GM12878 (cell line): Measurements from ENCODE around the gene KLHL2. TPM values are rescaled to one million over a fixed set of nuclear protein-coding genes. Genes with fewer than 3 reads are reported as not detected.

ENCODE experiments used
- ATAC-seq: fragments of 200-7000 bp; cut with Tn5 transposase; 3 replicates; pipeline ENCODE4 v1.9.1; 2020; ENCODE audit warnings: mild to moderate bottlenecking, moderate library complexity
- BruUV-seq: library from RNA; stranded (reverse); fragments of 400-500 nt; replicated peaks from 2 replicates; lab custom pipeline; 2021; lab: Mats Ljungman, UMichigan
- CTCF ChIA-PET: fragments of 300-600 bp; sonication (Branson Sonifier 250); formaldehyde crosslinking; extraction: SDS; loops from one replicate; lab custom pipeline; 2021; ENCODE audit warnings: inconsistent platforms; lab: Yijun Ruan, JAX
- POLR2A ChIA-PET: fragments of 350-600 bp; formaldehyde crosslinking; extraction: SDS; loops from one replicate; lab custom pipeline; 2021; ENCODE audit warnings: inconsistent platforms; lab: Charles Lee
- RAD21 ChIA-PET: fragments of 300-600 bp; sonication (Branson Sonifier 250); formaldehyde crosslinking; loops from one replicate; lab custom pipeline; 2023; ENCODE audit warnings: antibody characterized with exemption; ENCODE audit not compliant: unreplicated experiment; lab: Charles Lee
- SMC1A ChIA-PET: fragments of 300-600 bp; sonication (Branson Sonifier 250); formaldehyde crosslinking; loops from one replicate; lab custom pipeline; 2023; ENCODE audit not compliant: unreplicated experiment, uncharacterized antibody; lab: Charles Lee
- DNase-seq: peaks from one replicate; pipeline ENCODE4 v3.0.0-alpha.2; 2011; ENCODE audit warnings: low read depth, low spot score
- FAIRE-seq: peaks from 3 replicates; lab custom pipeline; 2011; peaks lifted over from hg19 to GRCh38; lab: Jason Lieb, UNC
- H2AFZ ChIP-seq: 2 replicates; pipeline ENCODE4 v1.6.0; 2011; ENCODE audit warnings: low read depth, low read length, control low read depth; ENCODE audit not compliant: control insufficient read depth
- H3K27ac ChIP-seq: 2 replicates; pipeline ENCODE4 v1.5.1; 2011; ENCODE audit warnings: control low read depth; ENCODE audit not compliant: control insufficient read depth, insufficient read depth
- H3K27me3 ChIP-seq, 2 experiments: replicated peaks in 1 of 2; 2 replicates each; pipeline versions ENCODE4 v1.6.0 to v1.6.1; 2011; ENCODE audit warnings: low read length in 1 of 2; ENCODE audit not compliant: control insufficient read depth in 2 of 2, insufficient read depth in 2 of 2
- H3K36me3 ChIP-seq, 2 experiments: 2 replicates each; pipeline ENCODE4 v1.5.1; 2011; ENCODE audit warnings: low read length in 1 of 2; ENCODE audit not compliant: control insufficient read depth in 2 of 2, insufficient read depth in 2 of 2
- H3K4me1 ChIP-seq: 2 replicates; pipeline ENCODE4 v1.6.1; 2011; ENCODE audit warnings: mild to moderate bottlenecking, low read length, moderate library complexity, mixed read lengths; ENCODE audit not compliant: control insufficient read depth, insufficient read depth
- H3K4me2 ChIP-seq: 2 replicates; pipeline ENCODE4 v1.6.0; 2011; ENCODE audit warnings: control low read depth; ENCODE audit not compliant: control insufficient read depth, insufficient read depth
- H3K4me3 ChIP-seq: fragments of 200-600 bp; sonication (generic); 2 replicates; pipeline ENCODE4 v1.5.1; 2016
- H3K79me2 ChIP-seq: 2 replicates; pipeline ENCODE4 v1.6.0; 2011; ENCODE audit warnings: low read length; ENCODE audit not compliant: control insufficient read depth, insufficient read depth
- H3K9ac ChIP-seq: 2 replicates; pipeline ENCODE4 v1.8.0; 2011; ENCODE audit warnings: low read length, control low read depth, mixed read lengths; ENCODE audit not compliant: control insufficient read depth, insufficient read depth
- H3K9me3 ChIP-seq: replicated peaks from 3 replicates; pipeline ENCODE4 v1.5.1; 2011; ENCODE audit warnings: mild to moderate bottlenecking, low read length; ENCODE audit not compliant: control insufficient read depth, insufficient read depth
- H4K20me1 ChIP-seq: 2 replicates; pipeline ENCODE4 v1.6.0; 2011; ENCODE audit not compliant: control insufficient read depth, insufficient read depth
- BCLAF1 ChIP-seq: fragments of 450-650 bp; IDR thresholded peaks from 2 replicates; pipeline ENCODE4 v1.6.1; 2017; ENCODE audit warnings: antibody characterized with exemption, mild to moderate bottlenecking, moderate library complexity
- BHLHE40 ChIP-seq, 2 experiments: fragments of 450-650 bp in 1 of 2; IDR thresholded peaks; 2 replicates each; pipeline ENCODE4 v1.6.1; 2011 to 2017; ENCODE audit warnings: low read depth in 2 of 2, borderline replicate concordance in 1 of 2, improper control_type of control experiment in 1 of 2, low read length in 1 of 2, mild to moderate bottlenecking in 1 of 2
- CHD1 ChIP-seq: IDR thresholded peaks from 2 replicates; pipeline ENCODE4 v1.6.1; 2012; ENCODE audit warnings: low read depth, low read length, improper control_type of control experiment
- E4F1 ChIP-seq: fragments of 450-650 bp; IDR thresholded peaks from 2 replicates; pipeline ENCODE4 v1.6.1; 2018; ENCODE audit warnings: borderline replicate concordance, mild to moderate bottlenecking; ENCODE audit not compliant: partially characterized antibody
- FOXM1 ChIP-seq: IDR thresholded peaks from 2 replicates; pipeline ENCODE4 v1.6.1; 2012; ENCODE audit warnings: low read depth, mild to moderate bottlenecking, inconsistent platforms, low read length, moderate library complexity
- LARP7 ChIP-seq: fragments of 450-650 bp; IDR thresholded peaks from 2 replicates; pipeline ENCODE4 v1.6.1; 2017; ENCODE audit warnings: mild to moderate bottlenecking
- MLLT1 ChIP-seq: fragments of 450-650 bp; IDR thresholded peaks from 2 replicates; pipeline ENCODE4 v1.6.1; 2016; ENCODE audit warnings: mild to moderate bottlenecking
- NFYA ChIP-seq: IDR thresholded peaks from 2 replicates; pipeline ENCODE4 v1.6.1; 2011; ENCODE audit warnings: low read depth, mild to moderate bottlenecking, low read length, improper control_type of control experiment, borderline replicate concordance
- PBX3 ChIP-seq: IDR thresholded peaks from 2 replicates; pipeline ENCODE4 v1.6.1; 2011; ENCODE audit warnings: mild to moderate bottlenecking, low read depth, low read length, moderate library complexity; ENCODE audit not compliant: insufficient replicate concordance
- REST ChIP-seq: IDR thresholded peaks from 2 replicates; pipeline ENCODE4 v1.6.1; 2012; ENCODE audit warnings: mild to moderate bottlenecking, low read depth, low read length
- TAF1 ChIP-seq: IDR thresholded peaks from 2 replicates; pipeline ENCODE4 v1.6.1; 2011; ENCODE audit warnings: mild to moderate bottlenecking, low read depth, low read length, borderline replicate concordance
- ZNF24 ChIP-seq: fragments of 450-650 bp; IDR thresholded peaks from 2 replicates; pipeline ENCODE4 v1.6.1; 2017; ENCODE audit warnings: antibody characterized with exemption, mild to moderate bottlenecking
- WGBS: methylation state at CpG from one replicate; pipeline ENCODE4 v1.1.6; 2016; ENCODE audit warnings: low lambda C conversion rate; ENCODE audit not compliant: insufficient replicate concordance, insufficient coverage; ENCODE audit errors: missing lambda C conversion rate; 5-methylcytosine and 5-hydroxymethylcytosine counted together
- in situ Hi-C: fragments of 300-500 bp; cut with MboI; formaldehyde crosslinking; loops from 9 replicates; pipeline ENCODE4 v1.14.3; 2018; ENCODE audit warnings: mixed read lengths
- intact Hi-C: fragments of 100-400 bp; cut with micrococcal nuclease; formaldehyde crosslinking; loops from one replicate; pipeline ENCODE4 v1.14.2; 2022; ENCODE audit not compliant: unreplicated experiment
- polyA plus RNA-seq, 11 experiments: library from polyadenylated mRNA; depleted of rRNA in 4 of 11; unstranded in 6 of 11; stranded (reverse) in 5 of 11; fragments of >200 nt; fragmentation: Nextera tagmentation in 4 of 11; fragmentation: Illumina TruSeq in 1 of 11; extraction: Ambion mirVana in 4 of 11; extraction: Trizol in 1 of 11; gene quantifications; 1 replicate in 1 of 11; 2 replicates in 10 of 11; pipeline versions ENCODE4 v1.2.1 to v1.2.3, GENCODE V29; 2011 to 2016; ENCODE audit warnings: inconsistent platforms in 2 of 11, missing spikeins in 2 of 11, low read depth in 1 of 11
- total RNA-seq, 4 experiments: library from RNA; depleted of rRNA in 3 of 4; stranded (reverse); fragments of >200 nt in 3 of 4; fragmentation: Illumina TruSeq in 1 of 4; extraction: Trizol in 1 of 4; gene quantifications; 2 replicates each; pipeline versions ENCODE4 v1.2.1 to v1.2.3, GENCODE V29; 2013 to 2021

The KLHL2 gene
- total and polyA plus RNA-seq, 10 of the 15 experiments (the other 5 are each of a cell fraction or from before 2014, with no cell fraction given): 4.8 to 22.8 (median 12.9) TPM

GRCh38 chr4:165370530-165370929 lies 163.2 kb downstream of the KLHL2 start:
- ChIA-PET CTCF (no interaction called here), POLR2A (no interaction called here), RAD21 (no interaction called here), SMC1A (no interaction called here)
- in situ Hi-C loops: no loop called here
- intact Hi-C loops: no loop called here
- ATAC-seq (no peak), DNase-seq (no peak), FAIRE-seq (no peak)
- no peak overlapping the region for H3K4me2 ChIP-seq
- H3K36me3 ChIP-seq: no peaks in the 10 kb centered on the region
- no peak overlapping the region for H2AFZ ChIP-seq
- no peaks in the 10 kb centered on the region for H3K9me3 ChIP-seq
- H3K79me2 ChIP-seq: no peaks in the 10 kb centered on the region
- 6% methylated on average over 1 of the region's 1 CpG for WGBS
- H3K4me3 ChIP-seq: no peak overlapping the region
- no peak overlapping the region for H3K27ac ChIP-seq
- H3K4me1 ChIP-seq: no peaks in the 10 kb centered on the region
- H3K27me3 ChIP-seq: no peaks in the 10 kb centered on the region; a peak in 1 of 4 replicates
- BruUV-seq: no TSS peak
- no peaks in the 10 kb centered on the region for H4K20me1 ChIP-seq
- no peak overlapping the region for H3K9ac ChIP-seq
- no peak for TF ChIP-seq NFYA
- TF ChIP-seq E4F1: no peak
- no peak for TF ChIP-seq LARP7
- no peak for TF ChIP-seq ZNF24
- no peak for TF ChIP-seq BHLHE40 (IDR thresholded peaks at IDR 0.05; ENCODE audit: borderline replicate concordance in 1 of 2, low read depth in 2 of 2, low read length in 1 of 2)
- TF ChIP-seq FOXM1: no peak
- no peak for TF ChIP-seq MLLT1
- TF ChIP-seq CHD1: no peak
- no peak for TF ChIP-seq REST
- TF ChIP-seq PBX3: no peak
- no peak for TF ChIP-seq TAF1
- no peak for TF ChIP-seq BCLAF1
